DMS79 treated with DMSO at 0.1 percent for 48 hours (cell line): ENCODE data around the gene PIGQ.

ENCODE experiments used
- DNase-seq: peaks from one replicate; lab custom pipeline; 2025; lab: John Stamatoyannopoulos, UW

Gene PIGQ

DNA sequence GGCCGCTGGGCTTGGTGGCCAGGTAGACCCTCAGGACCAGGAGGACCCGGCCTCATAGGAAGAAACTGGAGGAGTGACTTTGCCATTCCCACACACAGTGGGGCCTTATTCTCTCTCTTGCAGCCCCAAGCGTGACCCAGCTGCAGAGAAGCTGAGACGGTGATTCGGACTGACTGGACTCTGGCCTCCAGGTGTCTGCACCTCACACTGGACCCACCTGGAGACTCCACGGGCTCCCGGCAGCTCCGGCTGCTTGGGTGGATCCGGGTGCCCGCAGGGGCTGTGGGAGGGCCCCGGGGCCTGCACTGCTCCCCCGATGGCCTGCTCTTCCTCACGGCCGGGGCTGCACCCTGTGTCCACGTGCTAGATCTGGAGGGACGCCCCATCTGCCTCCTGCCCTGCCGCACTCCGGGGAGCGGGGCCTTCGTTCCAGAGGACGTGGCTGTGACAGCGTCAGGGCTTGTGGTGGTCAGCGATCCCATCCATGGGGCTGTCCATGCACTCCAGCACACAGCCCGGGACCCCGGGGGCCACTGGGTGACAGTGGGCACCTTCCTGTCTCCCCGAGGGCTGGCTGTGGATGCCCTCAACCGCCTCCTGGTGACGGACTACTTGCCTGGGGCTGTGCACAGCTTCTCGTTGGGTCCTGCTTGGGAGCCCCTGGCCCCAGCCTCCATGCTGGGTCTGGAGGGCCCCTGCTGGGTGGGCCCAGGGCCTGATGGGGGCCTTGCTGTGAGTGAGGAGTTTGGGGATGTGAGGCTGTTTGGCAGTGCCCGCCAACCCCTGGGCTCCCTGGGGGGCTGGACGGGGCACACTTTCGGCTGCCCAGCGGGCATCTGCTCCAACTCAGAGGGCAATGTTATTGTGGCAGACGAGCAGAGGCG lies 2.2 kb upstream of the PIGQ start:
- no peak for DNase-seq

DNA sequence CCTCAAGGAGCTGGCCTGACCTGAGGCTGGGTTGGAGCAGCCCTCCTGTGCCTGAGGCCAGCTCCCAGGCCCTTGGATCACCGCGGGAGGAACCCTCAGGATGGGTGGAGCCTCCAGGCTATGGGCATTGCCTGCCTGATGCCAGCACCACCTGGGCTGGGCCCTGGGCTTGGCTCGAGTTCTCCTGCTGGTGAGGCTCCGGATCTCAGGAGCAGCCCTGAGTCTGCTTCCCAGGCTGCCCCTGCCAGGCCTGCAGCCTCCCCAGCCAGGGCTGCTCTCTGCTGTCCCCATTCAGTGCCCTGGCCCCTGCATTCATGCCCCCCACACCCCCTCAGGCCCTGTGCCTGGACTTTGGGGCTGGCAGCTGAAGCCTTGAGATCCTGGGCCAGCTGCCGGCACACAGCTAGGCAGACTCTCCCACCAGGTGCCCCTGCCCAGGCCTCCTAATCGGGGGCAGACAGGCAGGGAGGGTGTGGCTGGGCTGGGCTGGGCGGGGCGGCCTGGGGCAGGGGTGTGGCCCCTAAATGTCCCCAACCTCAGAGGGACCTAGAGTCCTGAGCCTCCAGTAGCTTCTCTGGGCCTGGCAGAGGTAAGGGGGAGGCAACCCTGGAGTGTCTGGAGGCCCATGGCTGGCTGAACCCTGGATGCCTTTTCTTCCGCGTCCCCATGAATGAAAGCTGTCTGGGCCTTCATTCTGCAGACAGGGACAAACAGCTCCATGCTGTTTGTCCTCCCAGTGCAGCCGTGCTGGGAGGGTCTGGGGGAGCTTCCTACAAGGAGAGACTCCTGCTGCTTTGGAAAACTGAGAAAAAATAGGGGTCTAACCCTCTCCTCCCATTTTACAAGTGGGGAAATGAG lies 1.1 kb upstream of the PIGQ start:
- no peak for DNase-seq

DNA sequence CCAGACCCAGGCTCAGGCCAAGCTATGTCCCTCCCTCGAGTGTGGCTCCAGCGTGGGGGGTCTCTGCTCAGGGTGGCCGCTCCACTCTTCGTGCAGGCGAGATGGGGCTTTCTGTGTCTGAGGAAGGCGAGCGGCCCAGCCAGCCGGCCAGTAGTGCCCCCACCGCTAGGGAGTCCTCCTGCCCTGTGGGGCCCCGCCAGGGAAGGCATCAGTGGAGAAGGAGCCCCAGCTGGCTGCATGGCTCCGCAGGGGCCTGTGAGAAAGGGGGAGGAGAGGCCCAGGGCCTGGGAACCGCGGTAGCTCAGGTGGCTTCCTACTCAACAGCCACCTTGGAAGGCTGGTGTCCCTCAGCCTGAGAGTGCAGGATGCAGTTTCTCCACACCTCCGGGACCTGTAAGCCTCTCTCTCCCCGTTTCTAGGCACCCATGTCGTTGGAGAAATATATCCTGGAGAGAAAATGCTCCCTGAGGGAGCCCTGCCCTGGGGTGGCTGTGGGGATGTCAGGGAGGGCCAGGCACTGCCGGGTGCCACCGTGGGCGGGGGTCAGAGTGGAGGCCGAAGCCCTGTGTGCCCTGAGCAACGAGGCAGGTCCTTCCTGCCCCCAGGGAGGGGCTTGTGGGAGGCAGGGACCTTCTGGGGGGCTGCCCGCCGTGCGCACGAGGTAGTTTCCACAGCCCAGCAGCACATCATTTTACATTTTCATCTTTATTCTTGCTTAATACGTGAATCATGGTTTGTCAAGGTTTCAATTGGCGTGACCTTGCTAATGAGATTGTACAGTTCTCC lies 3.3 kb downstream of the PIGQ start:
- no peak for DNase-seq

DNA sequence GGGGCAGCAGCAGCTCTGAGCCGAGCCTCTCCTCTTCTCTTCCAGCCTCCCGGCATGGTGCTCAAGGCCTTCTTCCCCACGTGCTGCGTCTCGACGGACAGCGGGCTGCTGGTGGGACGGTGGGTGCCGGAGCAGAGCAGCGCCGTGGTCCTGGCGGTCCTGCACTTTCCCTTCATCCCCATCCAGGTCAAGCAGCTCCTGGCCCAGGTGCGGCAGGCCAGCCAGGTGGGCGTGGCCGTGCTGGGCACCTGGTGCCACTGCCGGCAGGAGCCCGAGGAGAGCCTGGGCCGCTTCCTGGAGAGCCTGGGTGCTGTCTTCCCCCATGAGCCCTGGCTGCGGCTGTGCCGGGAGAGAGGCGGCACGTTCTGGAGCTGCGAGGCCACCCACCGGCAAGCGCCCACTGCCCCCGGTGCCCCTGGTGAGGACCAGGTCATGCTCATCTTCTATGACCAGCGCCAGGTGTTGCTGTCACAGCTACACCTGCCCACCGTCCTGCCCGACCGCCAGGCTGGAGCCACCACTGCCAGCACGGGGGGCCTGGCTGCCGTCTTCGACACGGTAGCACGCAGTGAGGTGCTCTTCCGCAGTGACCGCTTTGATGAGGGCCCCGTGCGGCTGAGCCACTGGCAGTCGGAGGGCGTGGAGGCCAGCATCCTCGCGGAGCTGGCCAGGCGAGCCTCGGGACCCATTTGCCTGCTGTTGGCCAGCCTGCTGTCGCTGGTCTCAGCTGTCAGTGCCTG lies 4.4 kb downstream of the PIGQ start:
- DNase-seq, result no peak

DNA sequence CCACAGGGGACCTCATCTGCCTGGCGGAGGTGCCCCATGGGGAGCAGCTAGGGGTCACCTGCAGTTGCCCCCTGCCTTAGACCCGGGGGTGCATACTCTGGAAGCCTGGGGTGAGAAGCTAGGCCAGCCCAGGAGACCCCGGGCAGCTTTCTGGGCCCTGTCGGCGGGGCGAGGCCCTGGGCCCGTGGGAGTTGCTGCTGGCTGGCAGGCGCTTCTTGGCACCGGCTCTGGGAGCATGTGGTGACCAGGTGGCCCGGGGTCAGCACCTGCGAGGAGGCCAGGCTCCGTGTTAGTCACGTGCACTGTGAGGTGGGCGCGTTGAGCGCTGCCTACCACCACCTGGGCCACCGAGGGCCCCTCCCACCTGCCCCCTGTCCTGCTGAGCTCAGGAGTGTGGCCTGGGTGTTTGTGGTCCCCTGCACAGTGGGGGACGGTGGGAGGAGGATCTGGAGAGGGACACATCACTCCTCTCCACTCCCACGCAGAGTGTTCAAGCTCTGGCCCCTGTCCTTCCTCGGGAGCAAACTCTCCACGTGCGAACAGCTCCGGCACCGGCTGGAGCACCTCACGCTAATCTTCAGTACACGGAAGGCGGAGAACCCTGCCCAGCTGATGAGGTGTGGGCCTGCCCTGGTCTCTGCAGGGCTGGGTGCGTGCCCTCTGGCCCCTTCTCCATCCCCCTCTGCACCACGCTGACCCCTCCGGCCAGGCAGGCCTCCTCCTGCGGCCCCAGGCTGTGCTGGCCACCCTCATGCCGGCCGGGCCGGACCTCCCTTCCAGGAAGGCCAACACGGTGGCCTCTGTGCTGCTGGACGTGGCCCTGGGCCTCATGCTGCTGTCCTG lies 5.8 kb downstream of the PIGQ start:
- no peak for DNase-seq

DNA sequence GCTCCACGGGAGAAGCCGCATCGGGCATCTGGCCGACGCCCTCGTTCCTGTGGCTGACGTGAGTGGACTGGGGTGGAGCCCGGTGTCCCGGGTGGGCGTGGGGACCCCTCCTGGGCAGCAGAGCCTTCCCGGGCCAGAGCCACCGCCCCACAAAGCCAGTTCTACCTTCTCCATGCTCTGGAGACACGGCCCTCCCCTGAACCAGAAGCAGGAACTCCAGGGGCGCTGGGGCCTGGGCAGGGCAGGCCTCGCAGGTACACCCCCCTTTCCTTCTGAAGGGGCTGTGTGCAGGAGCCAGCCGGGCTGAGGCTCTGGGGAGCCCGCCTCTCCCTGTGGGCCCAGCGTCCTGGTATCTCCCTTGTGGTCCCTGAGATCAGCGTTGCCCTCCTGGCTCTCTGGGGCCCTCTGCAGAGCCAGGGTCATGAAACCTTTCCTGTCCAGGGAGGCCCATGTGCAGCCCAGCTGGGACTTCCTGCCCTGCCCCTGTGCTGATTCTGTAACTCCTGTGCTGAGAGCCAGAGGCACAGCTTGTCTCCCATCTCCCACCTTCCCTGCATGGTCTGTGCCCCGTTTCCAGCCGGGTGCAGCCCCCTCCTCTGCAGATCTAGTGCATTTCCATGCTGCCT lies 6.5 kb downstream of the PIGQ start:
- DNase-seq, result no peak

DNA sequence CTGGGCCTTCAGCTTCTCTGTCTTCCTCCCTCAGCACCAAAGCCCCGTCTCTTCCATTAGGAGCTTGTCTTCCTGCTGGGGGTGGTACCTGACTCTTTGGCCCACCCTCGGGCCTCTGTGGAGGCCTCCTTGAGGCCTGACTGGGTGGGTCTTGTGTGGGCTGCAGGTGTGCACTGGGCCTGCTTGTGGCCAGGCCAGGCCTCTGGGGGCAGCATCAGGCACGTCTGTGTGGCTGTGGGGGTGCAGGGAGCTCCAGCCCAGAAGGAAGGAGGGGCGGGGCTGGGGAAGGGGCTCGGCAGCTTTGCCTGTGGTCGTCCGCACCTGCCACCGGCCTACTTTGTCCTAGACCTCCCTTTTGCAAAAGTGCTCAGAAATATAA lies 7.0 kb downstream of the PIGQ start:
- no peak for DNase-seq

DNA sequence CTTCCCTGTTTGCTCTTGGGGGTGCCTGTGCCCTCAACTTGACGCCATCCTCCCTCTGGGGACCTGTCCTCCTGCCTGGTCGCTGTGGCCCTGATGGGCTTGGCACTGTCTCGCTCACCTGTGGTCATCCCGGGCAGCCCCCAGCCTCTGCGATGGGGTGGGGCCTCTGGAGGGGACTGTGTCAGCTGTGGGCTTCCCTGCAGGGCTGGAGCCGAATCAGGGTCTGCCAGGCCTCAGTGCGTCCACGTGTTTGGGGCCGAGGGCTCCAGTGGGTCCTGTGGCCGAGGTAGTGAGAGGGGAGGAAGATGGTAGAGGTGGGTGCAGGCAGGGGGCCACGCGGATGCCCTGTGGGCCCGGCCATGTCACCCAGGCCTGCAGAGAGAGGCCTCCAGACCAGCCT lies 8.0 kb downstream of the PIGQ start:
- no peak for DNase-seq

DNA sequence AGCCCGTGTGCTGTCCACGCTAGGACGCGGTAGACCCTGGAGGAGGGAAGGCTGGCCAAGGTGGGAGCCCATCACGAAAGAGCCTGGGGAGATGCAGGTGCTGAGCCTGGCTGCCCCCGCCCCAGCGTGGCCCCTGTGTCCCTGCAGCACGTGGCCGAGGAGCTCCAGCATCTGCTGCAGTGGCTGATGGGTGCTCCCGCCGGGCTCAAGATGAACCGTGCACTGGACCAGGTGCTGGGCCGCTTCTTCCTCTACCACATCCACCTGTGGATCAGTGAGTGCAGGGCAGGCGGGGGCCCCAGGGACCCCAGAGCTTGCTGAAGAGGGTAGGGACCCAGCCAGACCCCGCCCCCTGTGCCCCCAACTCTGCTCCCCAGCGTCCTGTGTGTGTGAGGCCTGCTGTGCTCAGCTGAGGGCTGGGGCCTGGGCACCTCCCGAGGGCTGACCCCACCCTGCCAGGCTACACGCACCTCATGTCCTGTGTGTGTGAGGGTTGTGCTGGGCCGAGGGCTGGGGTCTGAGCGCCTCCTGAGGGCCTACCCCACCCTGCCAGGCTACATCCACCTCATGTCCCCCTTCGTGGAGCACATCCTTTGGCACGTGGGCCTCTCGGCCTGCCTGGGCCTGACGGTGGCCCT lies 8.6 kb downstream of the PIGQ start:
- DNase-seq, result no peak

DNA sequence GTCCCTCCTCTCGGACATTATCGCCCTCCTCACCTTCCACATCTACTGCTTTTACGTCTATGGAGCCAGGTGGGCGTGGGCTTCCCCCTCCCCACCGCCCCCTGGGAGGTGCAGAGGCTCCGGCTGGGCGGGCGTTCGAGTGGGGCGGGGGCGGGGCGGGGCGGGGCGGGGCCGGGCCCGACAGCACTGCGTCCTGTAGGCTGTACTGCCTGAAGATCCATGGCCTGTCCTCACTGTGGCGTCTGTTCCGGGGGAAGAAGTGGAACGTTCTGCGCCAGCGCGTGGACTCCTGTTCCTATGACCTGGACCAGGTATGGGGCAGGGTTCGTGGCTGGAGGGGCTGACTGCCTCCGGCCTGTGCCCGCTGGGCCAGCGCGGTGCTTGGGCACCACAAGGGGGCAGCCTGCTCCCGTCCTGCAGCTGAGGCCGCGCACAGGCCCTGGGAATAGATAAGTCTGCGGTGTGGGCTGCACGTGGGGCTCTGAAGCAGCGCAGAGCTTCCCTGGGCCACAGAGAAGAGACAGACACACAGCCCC lies 9.2 kb downstream of the PIGQ start:
- DNase-seq, result no peak

DNA sequence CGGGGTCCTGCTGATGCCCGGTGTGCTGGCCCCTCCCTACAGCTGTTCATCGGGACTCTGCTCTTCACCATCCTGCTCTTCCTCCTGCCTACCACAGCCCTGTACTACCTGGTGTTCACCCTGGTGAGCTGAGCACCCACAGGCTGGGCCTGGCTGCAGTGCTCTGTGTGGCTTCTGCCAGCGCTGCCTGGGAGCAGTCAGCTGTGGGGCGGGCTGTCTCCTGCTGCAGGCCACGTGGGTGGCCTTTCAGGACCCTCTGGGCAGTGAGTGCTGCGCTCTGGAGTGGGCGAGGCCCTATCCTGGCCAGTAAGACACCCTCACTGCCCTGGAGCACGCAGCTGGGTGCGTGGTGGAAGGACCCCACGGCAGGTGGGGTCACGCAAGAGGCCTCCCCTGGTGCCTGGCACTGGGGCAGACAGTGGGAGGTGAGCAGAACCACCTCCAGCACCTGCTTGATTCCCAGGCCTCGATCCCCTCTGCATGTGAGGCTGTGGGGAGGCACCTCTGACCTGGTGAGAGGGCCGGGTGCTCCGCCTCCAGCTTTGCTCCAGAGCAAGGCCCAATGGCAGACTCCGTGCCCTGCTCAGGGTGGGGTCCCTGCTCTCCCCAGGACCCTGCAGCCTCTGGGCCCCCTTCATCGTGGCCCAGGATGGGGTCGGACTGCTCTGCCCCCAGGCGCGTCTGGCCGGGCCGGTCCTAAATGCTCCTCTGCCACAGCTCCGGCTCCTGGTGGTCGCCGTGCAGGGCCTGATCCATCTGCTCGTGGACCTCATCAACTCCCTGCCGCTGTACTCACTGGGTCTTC lies 10.6 kb downstream of the PIGQ start:
- DNase-seq, result no peak

DNA sequence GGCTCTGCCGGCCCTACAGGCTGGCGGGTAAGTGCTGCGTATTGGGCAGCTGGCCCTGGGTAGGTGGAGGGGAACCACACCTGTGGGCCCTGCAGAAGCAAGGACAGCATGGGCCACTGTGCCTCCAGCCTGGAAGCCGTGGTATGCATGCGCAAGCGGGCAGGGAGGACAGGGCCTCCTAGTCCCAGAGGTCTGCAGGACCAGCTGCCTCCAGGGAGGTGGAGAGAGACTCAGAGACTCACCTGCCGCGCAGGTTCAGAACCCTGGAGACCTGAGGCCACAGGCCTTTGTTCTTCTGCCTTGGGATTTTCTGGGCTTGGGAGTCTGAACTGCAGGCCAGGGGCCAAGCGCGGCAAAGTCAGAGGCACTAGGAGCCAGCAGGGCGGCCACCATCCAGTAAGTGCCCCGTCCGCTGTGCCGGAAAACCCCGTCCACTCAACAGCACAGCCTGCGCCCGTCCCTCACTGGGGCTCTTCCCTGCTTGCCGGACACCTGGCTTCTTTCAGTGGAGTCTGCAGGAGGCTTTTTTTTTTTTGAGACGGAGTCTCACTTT lies 11.3 kb downstream of the PIGQ start:
- DNase-seq, result no peak

DNA sequence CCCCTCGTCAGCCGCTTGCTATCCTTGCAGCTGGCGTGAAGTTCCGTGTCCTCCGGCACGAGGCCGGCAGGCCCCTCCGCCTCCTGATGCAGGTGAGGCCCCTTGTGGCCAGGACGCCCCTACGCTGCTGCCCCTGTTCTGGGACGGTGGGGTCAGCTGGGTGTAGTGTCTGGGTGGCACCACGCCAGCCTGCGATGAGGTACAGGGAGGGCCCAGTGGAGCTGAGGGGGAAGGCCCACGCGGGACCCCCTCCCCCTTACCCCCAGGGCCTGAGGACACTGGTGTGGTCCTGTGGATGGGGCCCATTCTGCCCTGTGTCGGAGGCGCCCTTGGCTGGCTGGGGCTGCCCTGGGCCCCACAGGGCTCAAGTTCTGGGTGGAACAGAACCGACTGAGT lies 12.4 kb downstream of the PIGQ start:
- DNase-seq, result no peak

DNA sequence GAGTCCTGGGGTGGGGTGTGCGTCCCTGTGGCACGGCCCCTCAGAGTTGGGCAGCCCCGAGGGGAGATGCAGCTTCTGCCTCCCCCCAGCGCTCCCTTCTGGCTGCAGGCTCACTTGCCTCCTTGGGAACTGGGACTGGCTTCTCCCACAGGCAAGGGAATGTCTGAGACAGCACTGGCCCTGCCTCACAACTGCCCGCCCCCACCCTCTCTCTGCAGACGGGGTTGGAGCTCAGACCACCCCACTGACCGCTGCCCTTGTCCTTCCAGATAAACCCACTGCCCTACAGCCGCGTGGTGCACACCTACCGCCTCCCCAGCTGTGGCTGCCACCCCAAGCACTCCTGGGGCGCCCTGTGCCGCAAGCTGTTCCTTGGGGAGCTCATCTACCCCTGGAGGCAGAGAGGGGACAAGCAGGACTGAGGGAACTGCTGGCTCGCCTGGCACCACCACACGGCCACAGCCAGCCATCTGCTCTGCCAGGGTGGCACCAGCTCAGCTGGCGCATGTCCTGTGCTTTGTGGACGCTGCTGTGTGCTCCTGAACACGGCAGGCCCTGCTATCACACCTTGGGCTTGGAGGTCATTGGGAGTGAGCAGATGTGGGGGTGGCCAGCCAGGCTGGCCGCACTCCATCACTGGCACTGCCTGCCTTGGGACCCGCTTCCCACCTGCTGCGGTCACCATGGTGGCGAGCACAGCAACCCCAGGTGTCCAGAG lies 13.0 kb downstream of the PIGQ start:
- no peak for DNase-seq

DNA sequence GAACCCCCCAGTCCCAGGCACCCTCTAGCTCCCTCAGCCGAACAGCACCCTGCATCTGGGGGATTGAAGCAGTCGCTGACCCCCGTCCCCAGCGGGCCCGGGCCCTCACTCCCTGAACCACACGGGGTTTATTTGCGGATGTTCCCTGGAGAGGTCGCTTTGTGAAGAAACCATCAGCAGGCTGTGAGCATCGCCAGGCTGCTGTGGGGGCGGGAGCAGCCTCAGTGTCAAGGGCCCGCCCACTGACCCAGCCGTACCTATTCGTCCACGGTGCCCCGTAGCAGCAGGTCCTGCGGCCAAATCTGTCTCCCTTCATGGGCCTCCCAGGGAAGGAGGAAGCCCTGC lies 13.7 kb downstream of the PIGQ start:
- DNase-seq, result no peak

DNA sequence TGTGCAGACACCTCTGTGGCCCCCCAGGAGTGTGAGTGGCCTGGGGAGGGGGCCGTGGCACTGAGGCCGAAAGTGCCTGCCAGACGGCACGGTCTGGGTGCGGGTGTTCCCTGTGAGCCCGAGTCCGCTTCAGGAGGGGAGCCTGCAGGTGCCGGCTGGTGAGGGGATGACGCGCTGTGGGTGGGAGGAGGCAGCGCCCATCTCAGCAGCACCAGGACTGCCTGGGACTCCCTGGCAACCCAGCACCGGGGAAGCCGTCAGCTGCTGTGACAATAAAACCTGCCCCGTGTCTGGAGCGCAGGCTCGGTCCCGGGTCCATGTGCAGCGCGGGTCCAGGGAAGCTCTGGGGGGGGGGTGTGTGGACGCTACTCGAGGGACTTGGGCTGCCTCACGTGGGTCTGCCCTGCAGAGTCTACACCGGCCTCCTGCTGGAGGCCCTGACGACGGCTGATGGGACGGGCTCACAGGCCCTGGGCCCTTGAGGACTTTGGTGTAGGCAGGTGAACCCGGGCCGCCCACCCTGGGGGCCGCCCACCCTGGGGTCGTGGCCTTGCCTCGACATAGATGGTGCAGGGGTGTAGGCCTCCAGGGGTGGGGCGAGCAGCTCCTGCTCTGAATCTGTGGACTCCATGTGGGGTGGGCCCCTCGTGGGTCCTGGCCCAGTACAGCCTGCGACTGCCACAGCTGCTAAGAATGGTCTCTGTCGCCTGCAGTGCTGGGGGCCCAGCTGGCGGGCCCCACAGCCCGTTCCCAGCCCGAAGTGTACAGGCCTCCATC lies 14.2 kb downstream of the PIGQ start:
- DNase-seq, result no peak

DNA sequence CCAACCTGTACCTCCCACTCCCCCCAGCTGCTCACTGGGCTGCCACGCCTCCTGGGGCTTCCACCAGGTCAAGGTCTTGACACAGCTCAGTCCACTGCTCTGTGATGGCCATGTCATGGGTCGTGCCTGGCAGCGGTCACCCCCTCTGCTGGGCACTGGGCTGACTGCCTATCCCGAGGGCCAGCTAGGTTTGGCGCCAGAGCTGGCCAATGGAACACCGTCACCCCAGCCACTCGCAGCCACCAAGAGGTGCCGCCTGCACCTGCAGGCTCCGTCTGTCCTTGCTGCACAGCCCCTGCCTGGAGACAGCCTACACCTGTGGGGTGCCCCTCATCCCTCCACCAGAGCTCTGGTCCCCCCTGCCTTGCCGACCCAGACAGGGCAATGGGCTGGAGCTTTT lies 15.6 kb downstream of the PIGQ start:
- no peak for DNase-seq
